ENCODE data around the gene MYO7B.

Gene MYO7B

GRCh38 chr2:127590386-127591190, 55.1 kb downstream of the MYO7B start:
- no peak for DNase-seq

GRCh38 chr2:127591221-127591923, 55.9 kb downstream of the MYO7B start:
- DNase-seq: no peak

DNA sequence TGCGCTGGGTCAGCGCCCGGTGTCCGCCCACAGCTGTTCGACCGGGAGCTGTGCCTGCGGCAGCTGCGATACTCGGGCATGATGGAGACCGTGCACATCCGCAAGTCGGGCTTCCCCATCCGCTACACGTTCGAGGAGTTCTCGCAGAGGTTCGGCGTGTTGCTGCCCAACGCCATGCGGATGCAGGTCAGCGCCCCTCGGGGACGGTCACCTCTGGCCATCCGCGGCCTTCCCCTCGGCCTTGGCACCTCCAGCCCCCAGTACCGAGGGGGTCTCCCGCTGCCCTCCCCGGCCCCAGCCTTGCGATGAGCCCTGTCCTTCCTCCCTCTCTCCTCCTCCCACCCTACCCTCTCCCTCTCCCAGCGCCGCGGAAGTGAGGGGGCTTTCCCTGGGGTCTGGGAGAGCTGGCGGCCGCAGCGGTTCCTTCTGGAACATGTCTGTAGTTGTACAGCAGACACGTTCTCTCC, 57.3 kb downstream of the MYO7B start:
- DNase-seq: no peak

GRCh38 chr2:127593228-127594115, 58.0 kb downstream of the MYO7B start:
- no peak for DNase-seq

- DNase-seq: no peak
Measured at GRCh38 chr2:127594116-127594591, 58.7 kb downstream of the MYO7B start.

GRCh38 chr2:127596311-127597045, 61.0 kb downstream of the MYO7B start:
- DNase-seq: no peak

- DNase-seq: no peak
Measured at GRCh38 chr2:127597046-127597983, 61.8 kb downstream of the MYO7B start.

DNA sequence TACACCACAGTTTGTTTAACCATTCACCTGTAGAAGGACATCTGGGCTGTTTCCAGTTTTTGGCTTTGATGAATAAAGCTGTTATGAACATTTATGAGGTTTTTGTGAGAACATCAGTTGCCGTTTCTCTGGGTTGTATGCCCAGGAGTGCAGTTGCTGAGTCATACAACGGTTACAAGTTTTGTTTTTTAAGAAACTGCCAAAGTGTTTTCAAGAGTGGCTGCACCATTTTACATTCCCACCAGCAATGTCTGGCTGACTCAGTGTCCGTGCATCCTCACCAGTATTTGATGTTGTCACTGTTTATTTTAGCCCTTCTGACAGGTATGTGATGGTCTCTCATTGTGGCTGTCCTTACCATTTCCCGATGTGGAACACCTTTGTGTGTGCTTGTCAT, 62.5 kb downstream of the MYO7B start:
- DNase-seq: no peak

- DNase-seq: no peak
Measured at GRCh38 chr2:127598711-127599110, 63.2 kb downstream of the MYO7B start.

- DNase-seq: no peak
Measured at GRCh38 chr2:127599211-127599610, 63.7 kb downstream of the MYO7B start.

DNA sequence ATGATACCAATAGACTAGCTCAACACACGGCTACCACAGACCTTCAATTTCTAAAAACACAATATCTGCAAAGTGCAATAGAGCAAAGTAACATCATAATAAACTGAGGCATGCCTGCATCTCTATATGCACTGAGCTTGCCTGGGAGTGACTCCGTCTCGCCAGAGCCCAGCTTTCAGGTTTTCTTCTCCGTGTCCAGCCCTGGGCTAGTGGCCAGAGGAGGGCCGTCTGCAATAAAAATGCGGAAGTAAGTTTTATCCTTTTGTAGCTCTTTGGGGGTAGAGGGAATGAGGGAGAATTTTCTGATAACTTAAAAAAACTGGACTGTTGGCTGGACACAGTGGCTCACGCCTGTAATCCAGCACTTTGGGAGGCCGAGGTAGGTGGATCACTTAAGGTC, 69.5 kb downstream of the MYO7B start:
- no peak for DNase-seq

- no peak for DNase-seq
Measured at GRCh38 chr2:127605691-127606263, 70.3 kb downstream of the MYO7B start.

DNA sequence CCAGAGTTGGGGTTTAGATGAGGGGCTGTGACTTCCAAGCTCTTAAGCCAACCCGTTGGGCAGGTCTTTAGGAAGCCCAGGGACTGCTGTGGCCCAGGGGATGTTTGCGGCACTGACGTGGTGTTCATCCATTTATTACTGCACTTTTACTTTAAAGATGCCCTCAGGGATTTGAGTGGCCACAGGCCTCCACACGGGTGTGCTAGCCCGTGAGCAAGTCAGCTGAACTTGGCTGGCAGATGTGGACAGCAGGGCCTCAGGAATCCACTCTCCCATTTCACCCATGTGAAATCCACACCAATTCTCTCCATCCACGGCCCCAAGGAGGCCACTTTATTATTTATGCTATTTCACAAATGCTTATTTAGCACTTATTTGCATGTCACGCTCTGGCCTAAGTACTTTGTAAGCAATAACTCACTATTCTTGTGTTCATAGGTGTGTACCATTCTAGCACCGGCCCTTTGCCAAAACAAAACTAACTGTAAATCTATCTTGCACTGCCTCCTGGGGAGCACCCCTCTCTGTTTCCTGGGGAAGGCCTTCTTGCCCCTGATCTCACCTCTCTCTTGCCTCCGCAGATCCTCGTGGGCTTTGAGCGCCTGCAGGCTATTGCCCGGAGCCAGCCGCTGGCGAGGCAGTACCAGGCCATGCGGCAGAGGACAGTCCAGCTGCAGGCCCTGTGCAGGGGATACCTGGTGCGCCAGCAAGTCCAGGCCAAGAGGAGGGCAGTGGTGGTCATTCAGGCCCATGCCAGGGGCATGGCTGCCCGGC, 71.3 kb downstream of the MYO7B start:
- no peak for DNase-seq

GRCh38 chr2:127607399-127607908, 72.0 kb downstream of the MYO7B start:
- no peak for DNase-seq

- DNase-seq: no peak
Measured at GRCh38 chr2:127608061-127609030, 72.9 kb downstream of the MYO7B start.

- no peak for DNase-seq
Measured at GRCh38 chr2:127609031-127609751, 73.7 kb downstream of the MYO7B start.

GRCh38 chr2:127609818-127610217, 74.3 kb downstream of the MYO7B start:
- DNase-seq: no peak

DNA sequence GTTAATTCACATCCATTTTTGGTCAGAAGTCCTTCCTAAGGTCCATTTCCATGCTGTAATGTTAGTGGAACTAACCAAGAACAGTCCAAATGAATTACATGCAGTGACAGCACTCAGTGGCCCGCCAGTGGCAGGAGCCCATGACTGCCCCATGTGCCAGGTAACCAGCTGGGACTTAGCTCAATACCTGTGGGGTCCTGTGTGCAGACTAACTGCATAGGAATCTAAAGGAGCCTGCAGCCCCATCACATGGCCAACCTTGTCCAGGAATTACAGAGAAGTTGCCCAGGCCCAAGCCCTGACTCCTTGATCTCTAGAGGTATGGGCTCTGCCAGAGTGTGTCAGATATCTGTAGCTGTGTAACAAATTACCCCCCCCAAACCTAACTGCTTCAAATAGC, 75.1 kb downstream of the MYO7B start:
- no peak for DNase-seq

All from SHP77 treated with DMSO at 0.1 percent for 48 hours (cell line).